Glutamatergic neuron (in vitro differentiated cells): ENCODE data around the gene SLC6A9. TPM values are rescaled to one million over a fixed set of nuclear protein-coding genes. Genes with fewer than 3 reads are reported as not detected.
A peak's percentile ranks its signal among the peaks of the same experiment; 100 is the strongest.

Source experiments
- DNase-seq: peaks from one replicate; pipeline ENCODE4 v3.0.0; 2022
- H3K27ac Mint-ChIP-seq: one replicate; pipeline ENCODE4 v1.8.0; 2020; ENCODE audit warnings: mild to moderate bottlenecking, mixed read lengths, inconsistent platforms; ENCODE audit not compliant: unreplicated experiment
- H3K27me3 Mint-ChIP-seq: one replicate; pipeline ENCODE4 v1.8.0; 2020; ENCODE audit warnings: mild to moderate bottlenecking, moderate library complexity, mixed read lengths, inconsistent platforms; ENCODE audit not compliant: unreplicated experiment
- H3K36me3 Mint-ChIP-seq: one replicate; pipeline ENCODE4 v1.8.0; 2020; ENCODE audit warnings: mild to moderate bottlenecking, mixed read lengths, inconsistent platforms; ENCODE audit not compliant: unreplicated experiment
- H3K4me1 Mint-ChIP-seq: one replicate; pipeline ENCODE4 v1.8.0; 2020; ENCODE audit warnings: mild to moderate bottlenecking, low read depth, mixed read lengths, inconsistent platforms; ENCODE audit not compliant: unreplicated experiment
- H3K4me3 Mint-ChIP-seq: one replicate; pipeline ENCODE4 v1.8.0; 2020; ENCODE audit warnings: mild to moderate bottlenecking, mixed read lengths, inconsistent platforms; ENCODE audit not compliant: unreplicated experiment
- H3K9me3 Mint-ChIP-seq: one replicate; pipeline ENCODE4 v1.8.0; 2020; ENCODE audit warnings: mild to moderate bottlenecking, moderate library complexity, mixed read lengths, inconsistent platforms; ENCODE audit not compliant: unreplicated experiment
- total RNA-seq: library from RNA; stranded (reverse); fragmentation: NEBNext Ultra II Directional; extraction: Animal tissue kit (Norgen Biotek cat#: 25700); gene quantifications from one replicate; pipeline ENCODE4 v1.2.1, GENCODE V29; 2021; ENCODE audit not compliant: unreplicated experiment
- TF ChIP-seq, protein P1 (sequence below): fragments of 200-600 bp; sonication (generic); IDR thresholded peaks from one replicate; pipeline ENCODE4 v1.5.0; 2021; ENCODE audit not compliant: partially characterized antibody, unreplicated experiment

Gene SLC6A9
- total RNA-seq, 1 donor from 2014 or later: 8.9 TPM

DNA sequence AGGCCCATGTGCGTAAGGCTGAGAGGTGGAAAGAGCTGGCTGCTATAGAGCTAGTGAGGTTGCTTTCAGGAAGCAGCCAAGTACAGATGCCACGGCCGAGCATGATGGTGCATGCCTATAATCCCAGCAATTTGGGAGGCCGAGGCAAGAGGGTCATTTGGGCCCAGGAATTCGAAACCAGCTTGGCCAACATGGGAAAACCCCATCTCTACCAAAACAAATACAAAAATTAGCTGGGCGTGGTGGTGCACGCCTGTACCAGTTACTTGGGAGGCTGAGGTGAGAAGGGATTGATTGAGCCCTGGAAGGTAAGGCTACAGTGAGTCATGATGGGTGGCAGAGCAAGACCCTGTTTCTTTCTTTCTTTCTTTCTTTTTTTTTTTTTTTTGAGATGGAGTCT is 37.2 kb downstream of the SLC6A9 start:
- H3K27me3 Mint-ChIP-seq: peaks cover 9% of the 10 kb centered on the region
- no peak overlapping the region for H3K4me3 Mint-ChIP-seq
- peaks cover 4% of the 10 kb centered on the region for H3K4me1 Mint-ChIP-seq
- peaks cover 3% of the 10 kb centered on the region for H3K9me3 Mint-ChIP-seq
- no peak overlapping the region for H3K27ac Mint-ChIP-seq
- TF ChIP-seq, protein P1, sequence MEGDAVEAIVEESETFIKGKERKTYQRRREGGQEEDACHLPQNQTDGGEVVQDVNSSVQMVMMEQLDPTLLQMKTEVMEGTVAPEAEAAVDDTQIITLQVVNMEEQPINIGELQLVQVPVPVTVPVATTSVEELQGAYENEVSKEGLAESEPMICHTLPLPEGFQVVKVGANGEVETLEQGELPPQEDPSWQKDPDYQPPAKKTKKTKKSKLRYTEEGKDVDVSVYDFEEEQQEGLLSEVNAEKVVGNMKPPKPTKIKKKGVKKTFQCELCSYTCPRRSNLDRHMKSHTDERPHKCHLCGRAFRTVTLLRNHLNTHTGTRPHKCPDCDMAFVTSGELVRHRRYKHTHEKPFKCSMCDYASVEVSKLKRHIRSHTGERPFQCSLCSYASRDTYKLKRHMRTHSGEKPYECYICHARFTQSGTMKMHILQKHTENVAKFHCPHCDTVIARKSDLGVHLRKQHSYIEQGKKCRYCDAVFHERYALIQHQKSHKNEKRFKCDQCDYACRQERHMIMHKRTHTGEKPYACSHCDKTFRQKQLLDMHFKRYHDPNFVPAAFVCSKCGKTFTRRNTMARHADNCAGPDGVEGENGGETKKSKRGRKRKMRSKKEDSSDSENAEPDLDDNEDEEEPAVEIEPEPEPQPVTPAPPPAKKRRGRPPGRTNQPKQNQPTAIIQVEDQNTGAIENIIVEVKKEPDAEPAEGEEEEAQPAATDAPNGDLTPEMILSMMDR: no peak
- DNase-seq: no peak
- no peaks in the 10 kb centered on the region for H3K36me3 Mint-ChIP-seq

DNA sequence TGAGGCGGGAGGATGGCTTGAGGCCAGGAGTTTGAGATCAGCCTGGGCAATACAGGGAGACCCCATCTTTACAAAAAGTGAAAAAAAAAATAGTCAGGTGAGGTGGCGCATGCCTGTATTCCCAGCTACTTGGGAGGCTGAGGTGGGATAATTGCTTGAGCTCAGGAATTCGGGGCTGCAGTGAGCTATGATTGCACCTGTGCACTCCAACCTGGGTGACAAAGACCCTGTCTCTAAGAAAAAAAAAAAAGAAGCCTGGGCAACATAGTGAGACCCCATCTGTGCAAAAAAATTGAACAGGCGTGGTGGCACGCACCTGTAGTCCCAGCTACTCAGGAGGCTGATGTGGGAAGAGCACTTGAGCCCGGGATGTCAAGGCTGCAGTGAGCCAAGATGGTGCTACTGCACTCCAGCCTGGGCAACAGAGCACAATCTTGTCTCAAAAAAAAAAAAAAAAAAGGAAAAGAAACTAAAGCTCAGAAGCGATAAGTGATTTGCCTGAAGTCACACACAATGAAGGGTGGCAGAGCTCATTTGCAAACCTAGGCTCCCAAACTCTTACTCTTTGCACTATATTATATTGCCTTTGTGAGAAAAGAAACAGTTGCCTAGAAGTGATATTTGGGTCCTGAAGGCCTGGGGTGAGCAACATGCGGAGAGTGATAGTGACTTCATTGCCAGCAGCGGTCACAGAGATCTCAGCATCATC is 37.9 kb downstream of the SLC6A9 start:
- Mint-ChIP-seq H3K27me3 (peaks cover 6% of the 10 kb centered on the region), H3K27ac (no peak overlapping the region), H3K36me3 (no peaks in the 10 kb centered on the region), H3K9me3 (peaks cover 2% of the 10 kb centered on the region), H3K4me3 (no peak overlapping the region), H3K4me1 (peaks cover 4% of the 10 kb centered on the region)
- no peak for DNase-seq
- TF ChIP-seq, protein P1: no peak

DNA sequence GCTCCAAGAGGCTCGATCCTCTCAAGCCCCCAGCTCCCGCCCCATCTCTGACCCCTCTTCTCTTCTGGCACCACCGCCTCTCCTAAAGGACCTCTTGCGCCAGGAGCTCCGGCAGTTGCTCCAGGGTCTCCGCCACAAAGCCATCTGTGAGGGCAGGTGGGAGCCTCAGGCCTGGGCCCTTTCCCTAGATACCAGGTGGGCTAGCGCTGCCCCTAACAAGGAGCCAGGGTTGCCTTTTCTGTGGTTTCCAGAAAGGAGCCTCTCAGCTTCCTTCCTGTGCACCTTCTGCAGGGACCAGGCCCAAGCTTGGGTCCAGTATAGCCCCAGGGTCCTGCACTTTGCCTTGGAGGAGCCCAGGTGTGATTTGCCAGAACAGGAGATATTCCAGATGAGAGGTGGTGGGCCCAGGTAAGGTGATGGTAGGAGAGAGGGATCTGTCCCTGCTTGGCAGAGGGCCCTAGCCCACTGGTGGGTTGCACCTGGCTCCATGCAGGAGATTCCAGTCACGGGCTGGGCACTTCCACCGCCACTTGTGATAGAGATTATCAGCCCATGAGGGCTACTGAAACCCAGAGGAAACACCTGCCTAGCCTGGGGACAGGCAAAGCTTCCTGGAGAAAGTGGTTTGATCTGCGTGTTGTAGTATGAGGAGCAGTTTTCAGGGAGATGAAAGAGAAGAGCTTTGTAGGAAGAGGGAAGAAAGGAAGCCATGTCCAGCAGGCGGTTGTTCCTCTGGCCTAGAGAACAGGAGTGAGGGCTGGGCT is 38.8 kb downstream of the SLC6A9 start:
- no peak for DNase-seq
- Mint-ChIP-seq H3K4me3 (peak overlapping the region; percentile 90), H3K4me1 (peaks cover 4% of the 10 kb centered on the region), H3K27ac (no peak overlapping the region), H3K36me3 (no peaks in the 10 kb centered on the region), H3K27me3 (peaks cover 6% of the 10 kb centered on the region), H3K9me3 (peaks cover 1% of the 10 kb centered on the region)
- TF ChIP-seq, protein P1: no peak

DNA sequence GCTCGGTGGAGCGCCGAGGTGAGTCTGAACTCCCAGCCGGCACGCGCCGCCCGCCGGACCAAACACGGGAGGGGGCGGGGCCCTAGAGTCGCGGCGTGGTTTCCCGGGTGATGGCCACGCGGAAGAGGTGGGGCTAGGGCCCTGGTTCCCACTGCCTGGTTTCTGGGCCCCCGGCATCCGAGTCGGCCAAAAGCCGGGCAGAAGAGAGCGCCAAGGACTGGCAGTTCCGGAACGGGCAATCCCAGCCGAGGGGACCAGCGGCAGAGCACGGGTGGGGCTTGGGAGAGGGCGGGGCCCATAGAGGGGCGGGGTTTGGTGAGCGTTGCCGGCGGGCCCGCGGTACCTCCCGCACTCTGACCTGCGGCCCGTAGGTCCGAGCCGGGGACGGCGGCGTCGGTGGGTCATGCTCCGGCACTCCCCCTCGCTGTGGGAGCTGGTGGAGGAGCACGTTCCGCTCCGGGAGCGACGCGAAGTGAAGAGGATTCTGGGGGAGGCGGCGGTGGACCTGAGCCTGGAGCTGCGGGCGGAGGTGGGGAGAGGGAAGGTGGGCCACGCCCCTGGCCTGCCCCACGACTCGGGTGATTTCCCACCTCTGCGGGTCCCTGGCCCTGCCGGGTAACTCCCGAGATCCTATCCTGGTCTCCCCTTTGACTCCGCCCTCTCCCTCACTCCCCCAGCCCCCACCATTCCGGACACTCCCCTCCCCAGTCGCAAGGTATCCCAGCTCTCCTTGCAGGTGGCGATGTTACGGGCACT is 39.6 kb downstream of the SLC6A9 start, which contains the start of gene CCDC24:
TSS of gene CCDC24 (plus strand) at position 124 of the 756 bp plus-strand sequence. CDS start at position 404, 280 bp downstream.
- TF ChIP-seq, protein P1: no peak
- peaks cover 1% of the 10 kb centered on the region for H3K9me3 Mint-ChIP-seq
- peaks cover 6% of the 10 kb centered on the region for H3K27me3 Mint-ChIP-seq
- no peak within 1 kb of the TSS for H3K27ac Mint-ChIP-seq
- peak within 1 kb of the TSS; percentile 90 for H3K4me3 Mint-ChIP-seq
- DNase-seq: peak; percentile 67
- H3K36me3 Mint-ChIP-seq: no peaks in the 10 kb centered on the region
- peaks cover 4% of the 10 kb centered on the region for H3K4me1 Mint-ChIP-seq
